H1 (cell line): Measurements from ENCODE around the gene BMI1.

ENCODE experiments used
- BCL11A ChIP-seq, 2 experiments: IDR thresholded peaks; one replicate each; pipeline ENCODE4 v1.6.1; 2011; ENCODE audit warnings: low read depth in 2 of 2, low read length in 2 of 2, mild to moderate bottlenecking in 2 of 2
- CTCF ChIP-seq, 3 experiments: IDR thresholded peaks; 1 replicate in 2 of 3; 2 replicates in 1 of 3; pipeline versions ENCODE4 v1.5.1 to v1.6.1; 2011; ENCODE audit warnings: low read length in 3 of 3, mild to moderate bottlenecking in 3 of 3, inconsistent platforms in 2 of 3, low read depth in 1 of 3, moderate library complexity in 1 of 3; ENCODE audit not compliant: insufficient read depth in 1 of 3; ENCODE audit errors: control extremely low read depth in 1 of 3
- POLR2AphosphoS5 ChIP-seq: IDR thresholded peaks from 2 replicates; pipeline ENCODE4 v1.6.1; 2011; ENCODE audit warnings: low read depth, low read length
- SIN3A ChIP-seq, 2 experiments: IDR thresholded peaks in 1 of 2; conservative IDR thresholded peaks in 1 of 2; 2 replicates each; pipeline ENCODE4 v1.6.1; 2011 to 2012; ENCODE audit warnings: low read length in 2 of 2, improper control_type of control experiment in 1 of 2, low read depth in 1 of 2, mild to moderate bottlenecking in 1 of 2
- SP2 ChIP-seq: IDR thresholded peaks from 2 replicates; pipeline ENCODE4 v1.6.1; 2012; ENCODE audit warnings: mild to moderate bottlenecking, low read length, inconsistent platforms
- TEAD4 ChIP-seq: IDR thresholded peaks from 2 replicates; pipeline ENCODE4 v1.6.1; 2012; ENCODE audit warnings: low read depth, low read length, inconsistent platforms, mixed read lengths

- TF ChIP-seq TEAD4 (no peak), BCL11A (IDR thresholded peaks at IDR 0.05; ENCODE audit: low read depth in 2 of 2, low read length in 2 of 2) (no peak), CTCF (IDR thresholded peaks at IDR 0.05; ENCODE audit: control extremely low read depth in 1 of 3, insufficient read depth in 1 of 3, low read depth in 1 of 3, low read length in 3 of 3) (no peak), SP2 (no peak), POLR2AphosphoS5 (no peak), SIN3A (conservative IDR thresholded peaks at IDR 0.05 in 1 of 2, IDR thresholded peaks at IDR 0.05 in 1 of 2; ENCODE audit: low read depth in 1 of 2, low read length in 2 of 2) (no peak)
These were observed 8.3 kb downstream of the BMI1 start for GRCh38 chr10:22329150-22329549.
